ENCODE measurements around the gene RFPL2. TPM values are rescaled to one million over a fixed set of nuclear protein-coding genes. Genes with fewer than 3 reads are reported as not detected.
"Not testable (repeated sequence)": the region's sequence is repeated elsewhere in the genome, so short reads cannot be mapped to it uniquely, and the experiment has no call there.

Gene RFPL2
- total RNA-seq, 1 experiment from 2014 or later = not detected

- H3K9me2 ChIP-seq (replicated peaks; ENCODE audit: low read length); H3K36me3 ChIP-seq (ENCODE audit: low read depth, low read length); H3K9ac ChIP-seq (ENCODE audit: low read length); H3F3A ChIP-seq (ENCODE audit: low read length, unreplicated experiment); H2AFZ ChIP-seq (ENCODE audit: low read length); H3K4me1 ChIP-seq (ENCODE audit: insufficient read depth, low read length); H3K79me2 ChIP-seq (ENCODE audit: low read length); H3K4me3 ChIP-seq (ENCODE audit: low read length); ATAC-seq; CTCF ChIA-PET; H4K20me1 ChIP-seq (ENCODE audit: low read length); POLR2A ChIA-PET (ENCODE audit: unreplicated experiment); DNase-seq; BruUV-seq (replicated peaks); intact Hi-C loops (cut with micrococcal nuclease); H3K27me3 ChIP-seq (ENCODE audit: low read length); H3K9me3 ChIP-seq (ENCODE audit: low read length); H3K4me2 ChIP-seq (ENCODE audit: low read length); H3K27ac ChIP-seq (ENCODE audit: low read length): not testable (repeated sequence)
Measured at GRCh38 chr22:32147128-32147527, 57.7 kb downstream of the RFPL2 start.

- CTCF ChIA-PET = no interaction called here
- H2AFZ ChIP-seq (ENCODE audit: low read length) = no peak overlapping the region
- H3K4me2 ChIP-seq (ENCODE audit: low read length) = no peak overlapping the region
- H3K79me2 ChIP-seq (ENCODE audit: low read length) = no peaks in the 10 kb centered on the region
- H3K4me3 ChIP-seq (ENCODE audit: low read length) = no peak overlapping the region
- BruUV-seq (replicated peaks) = no TSS peak
- no peaks in the 10 kb centered on the region for H4K20me1 ChIP-seq (ENCODE audit: low read length)
- H3K27me3 ChIP-seq (ENCODE audit: low read length) = no peaks in the 10 kb centered on the region
- no peak for ATAC-seq
- no peaks in the 10 kb centered on the region for H3F3A ChIP-seq (ENCODE audit: low read length, unreplicated experiment)
- no peak overlapping the region for H3K9ac ChIP-seq (ENCODE audit: low read length)
- no peaks in the 10 kb centered on the region for H3K36me3 ChIP-seq (ENCODE audit: low read depth, low read length)
- no peaks in the 10 kb centered on the region for H3K9me2 ChIP-seq (replicated peaks; ENCODE audit: low read length)
- H3K4me1 ChIP-seq (ENCODE audit: insufficient read depth, low read length) = no peaks in the 10 kb centered on the region
- intact Hi-C loops (cut with micrococcal nuclease) = no loop called here
- no peak overlapping the region for H3K27ac ChIP-seq (ENCODE audit: low read length)
- no peaks in the 10 kb centered on the region for H3K9me3 ChIP-seq (ENCODE audit: low read length)
- no peak for TF ChIP-seq EZH2phosphoT487 (IDR thresholded peaks at IDR 0.05; ENCODE audit: borderline replicate concordance, low read length)
- no peak for TF ChIP-seq EZH2 (IDR thresholded peaks at IDR 0.05; ENCODE audit: low read length, unreplicated experiment)
- no peak for TF ChIP-seq CTCF (conservative IDR thresholded peaks at IDR 0.05; ENCODE audit: low read depth, low read length)
- DNase-seq = no peak
- POLR2A ChIA-PET (ENCODE audit: unreplicated experiment) = no interaction called here
Measured at GRCh38 chr22:32144496-32145274, 60.2 kb downstream of the RFPL2 start.

- no peaks in the 10 kb centered on the region; the same call in 1 of the 2 replicates for H3K4me1 ChIP-seq (ENCODE audit: insufficient read depth, low read length)
- CTCF ChIA-PET = no interaction called here
- H3K79me2 ChIP-seq (ENCODE audit: low read length) = no peaks in the 10 kb centered on the region
- DNase-seq (no peak), ATAC-seq (no peak)
- intact Hi-C loops (cut with micrococcal nuclease) = no loop called here
- no peaks in the 10 kb centered on the region for H3K9me3 ChIP-seq (ENCODE audit: low read length)
- TF ChIP-seq EZH2phosphoT487 (IDR thresholded peaks at IDR 0.05; ENCODE audit: borderline replicate concordance, low read length) (no peak), CTCF (conservative IDR thresholded peaks at IDR 0.05; ENCODE audit: low read depth, low read length) (no peak), EZH2 (IDR thresholded peaks at IDR 0.05; ENCODE audit: low read length, unreplicated experiment) (no peak)
- no peaks in the 10 kb centered on the region for H3K9me2 ChIP-seq (replicated peaks; ENCODE audit: low read length)
- H3K4me3 ChIP-seq (ENCODE audit: low read length) = no peak overlapping the region
- H3K27ac ChIP-seq (ENCODE audit: low read length) = no peak overlapping the region
- POLR2A ChIA-PET (ENCODE audit: unreplicated experiment) = no interaction called here
- no peaks in the 10 kb centered on the region for H4K20me1 ChIP-seq (ENCODE audit: low read length)
- BruUV-seq (replicated peaks) = no TSS peak
- H3K27me3 ChIP-seq (ENCODE audit: low read length) = no peaks in the 10 kb centered on the region
- H3F3A ChIP-seq (ENCODE audit: low read length, unreplicated experiment) = no peaks in the 10 kb centered on the region
- H3K9ac ChIP-seq (ENCODE audit: low read length) = no peak overlapping the region
- H3K4me2 ChIP-seq (ENCODE audit: low read length) = no peak overlapping the region
- H3K36me3 ChIP-seq (ENCODE audit: low read depth, low read length) = no peaks in the 10 kb centered on the region
- no peak overlapping the region for H2AFZ ChIP-seq (ENCODE audit: low read length)
Measured at GRCh38 chr22:32142600-32142999, 62.3 kb downstream of the RFPL2 start.

Measured in PC-3 (cell line).